Keratinocyte (primary cell): ENCODE measurements around the gene TARS1. TPM values are rescaled to one million over a fixed set of nuclear protein-coding genes. Genes with fewer than 3 reads are reported as not detected.
A peak's percentile ranks its signal among the peaks of the same experiment; 100 is the strongest.

Source experiments
- DNase-seq: peaks from one replicate; pipeline ENCODE4 v3.0.0-alpha.2; 2011; ENCODE audit warnings: low read depth, missing footprints, low spot score
- FAIRE-seq: peaks from 2 replicates; lab custom pipeline; 2011; peaks lifted over from hg19 to GRCh38; lab: Jason Lieb, UNC
- H2AFZ ChIP-seq: 2 replicates; pipeline ENCODE4 v1.6.0; 2012; ENCODE audit warnings: low read length, control low read depth, inconsistent platforms; ENCODE audit not compliant: control insufficient read depth
- H3K27ac ChIP-seq: 2 replicates; pipeline ENCODE4 v1.5.1; 2011; ENCODE audit warnings: low read length; ENCODE audit not compliant: control insufficient read depth, insufficient read depth
- H3K27me3 ChIP-seq: 3 replicates; pipeline ENCODE4 v1.6.0; 2011; ENCODE audit warnings: low read length; ENCODE audit not compliant: control insufficient read depth, insufficient read depth; ENCODE audit errors: extremely low read depth
- H3K36me3 ChIP-seq, 2 experiments: 2 replicates in 1 of 2; 3 replicates in 1 of 2; pipeline ENCODE4 v1.5.1; 2011; ENCODE audit warnings: low read length in 2 of 2, mild to moderate bottlenecking in 1 of 2; ENCODE audit not compliant: control insufficient read depth in 2 of 2, insufficient read depth in 2 of 2; ENCODE audit errors: extremely low read depth in 1 of 2
- H3K4me1 ChIP-seq: 3 replicates; pipeline ENCODE4 v1.5.1; 2011; ENCODE audit warnings: low read length; ENCODE audit not compliant: control insufficient read depth, insufficient read depth; ENCODE audit errors: extremely low read depth
- H3K4me2 ChIP-seq: 3 replicates; pipeline ENCODE4 v1.6.0; 2011; ENCODE audit warnings: low read depth, low read length; ENCODE audit not compliant: control insufficient read depth, insufficient read depth; ENCODE audit errors: extremely low read depth
- H3K4me3 ChIP-seq, 3 experiments: fragments of 200-600 bp in 1 of 3; sonication (generic) in 1 of 3; 2 replicates in 2 of 3; 3 replicates in 1 of 3; pipeline ENCODE4 v1.5.1; 2011 to 2016; ENCODE audit warnings: low read length in 3 of 3, mild to moderate bottlenecking in 3 of 3, control low read depth in 2 of 3, inconsistent platforms in 1 of 3, low read depth in 1 of 3, mixed read lengths in 1 of 3, mixed run types in 1 of 3, moderate library complexity in 1 of 3; ENCODE audit not compliant: control insufficient read depth in 2 of 3, insufficient read depth in 2 of 3; ENCODE audit errors: extremely low read depth in 1 of 3
- H3K79me2 ChIP-seq: 2 replicates; pipeline ENCODE4 v1.6.0; 2012; ENCODE audit warnings: low read length; ENCODE audit not compliant: control insufficient read depth, insufficient read depth
- H3K9ac ChIP-seq: 3 replicates; pipeline ENCODE4 v1.6.0; 2011; ENCODE audit warnings: low read length; ENCODE audit not compliant: control insufficient read depth, insufficient read depth; ENCODE audit errors: extremely low read depth
- H3K9me1 ChIP-seq: 3 replicates; pipeline ENCODE4 v1.6.0; 2011; ENCODE audit warnings: low read length; ENCODE audit not compliant: control insufficient read depth, insufficient read depth; ENCODE audit errors: extremely low read depth
- H3K9me3 ChIP-seq: 2 replicates; pipeline ENCODE4 v1.5.1; 2012; ENCODE audit warnings: low read depth, low read length; ENCODE audit not compliant: control insufficient read depth
- H4K20me1 ChIP-seq: 3 replicates; pipeline ENCODE4 v1.6.0; 2011; ENCODE audit warnings: low read length; ENCODE audit not compliant: control insufficient read depth, insufficient read depth; ENCODE audit errors: extremely low read depth
- CTCF ChIP-seq, 3 experiments: IDR thresholded peaks in 1 of 3; conservative IDR thresholded peaks in 1 of 3; optimal IDR thresholded peaks in 1 of 3; 2 replicates in 2 of 3; 3 replicates in 1 of 3; pipeline versions ENCODE3 to v1.5.1; 2011; ENCODE audit warnings: low read length in 3 of 3, mild to moderate bottlenecking in 3 of 3, moderate library complexity in 2 of 3, control low read depth in 1 of 3, inconsistent platforms in 1 of 3; ENCODE audit not compliant: insufficient read depth in 2 of 3; ENCODE audit errors: extremely low read depth in 1 of 3
- EZH2 ChIP-seq: IDR thresholded peaks from one replicate; pipeline ENCODE4 v1.6.1; 2012; ENCODE audit warnings: inconsistent platforms, mild to moderate bottlenecking, low read length, moderate library complexity
- dilution Hi-C: fragments of 300-500 bp; cut with MboI; formaldehyde crosslinking; loops from one replicate; pipeline ENCODE4 v1.7.0; 2020; ENCODE audit warnings: low sequenced_read_pairs; ENCODE audit not compliant: extremely low pct_ligation_motif_present
- polyA plus RNA-seq, 5 experiments: library from polyadenylated mRNA; depleted of rRNA in 3 of 5; stranded (reverse) in 3 of 5; stranded (forward) in 1 of 5; unstranded in 1 of 5; fragments of >200 nt; gene quantifications; 1 replicate in 1 of 5; 2 replicates in 3 of 5; 3 replicates in 1 of 5; pipeline versions ENCODE4 v1.2.1 to v1.2.3, GENCODE V29; 2011 to 2012; ENCODE audit warnings: missing spikeins in 2 of 5, low read depth in 1 of 5, low replicate concordance in 1 of 5

The TARS1 gene
- polyA plus RNA-seq, 1 donor (not counting 4 experiments of a cell fraction or from before 2014, with no cell fraction given) = 213 TPM

GRCh38 chr5:33441241-33442177, 744 bp downstream of the TARS1 start:
- Histone ChIP-seq H3K4me2 (peak overlapping the region; percentile 85), H3K36me3 (peaks cover 7 to 9% of the 10 kb centered on the region in 2 experiments), H2AFZ (peak overlapping the region; percentile 86), H3K4me3 (peak overlapping the region; percentile 75 to 86 (median 77)), H4K20me1 (peaks cover 4% of the 10 kb centered on the region), H3K9me1 (no peaks in the 10 kb centered on the region), H3K79me2 (peaks cover 70% of the 10 kb centered on the region), H3K4me1 (peaks cover 9% of the 10 kb centered on the region), H3K27me3 (no peaks in the 10 kb centered on the region), H3K9ac (peak overlapping the region; percentile 92), H3K27ac (peak overlapping the region; percentile 73), H3K9me3 (no peaks in the 10 kb centered on the region)
- dilution Hi-C loops = no loop called here
- DNase-seq = no peak
- TF ChIP-seq EZH2 (no peak), CTCF (optimal IDR thresholded peaks at IDR 0.05 in 1 of 3, IDR thresholded peaks at IDR 0.05 in 1 of 3, conservative IDR thresholded peaks at IDR 0.05 in 1 of 3; ENCODE audit: extremely low read depth in 1 of 3, insufficient read depth in 2 of 3, low read length in 3 of 3) (no peak)
- no peak for FAIRE-seq

- Histone ChIP-seq H3K4me2 (no peak overlapping the region), H3K79me2 (peaks cover 83% of the 10 kb centered on the region), H3K9me1 (no peaks in the 10 kb centered on the region), H3K27me3 (no peaks in the 10 kb centered on the region), H3K27ac (no peak overlapping the region), H3K4me1 (peaks cover 3% of the 10 kb centered on the region), H2AFZ (no peak overlapping the region), H4K20me1 (peaks cover 10% of the 10 kb centered on the region), H3K9ac (no peak overlapping the region), H3K36me3 (peaks cover 12% of the 10 kb centered on the region in 2 experiments), H3K4me3 (no peak overlapping the region), H3K9me3 (no peaks in the 10 kb centered on the region)
- no peak for DNase-seq
- TF ChIP-seq CTCF (optimal IDR thresholded peaks at IDR 0.05 in 1 of 3, IDR thresholded peaks at IDR 0.05 in 1 of 3, conservative IDR thresholded peaks at IDR 0.05 in 1 of 3; ENCODE audit: extremely low read depth in 1 of 3, insufficient read depth in 2 of 3, low read length in 3 of 3) = no peak
- dilution Hi-C loops = no loop called here
- FAIRE-seq = no peak
Measured at GRCh38 chr5:33444542-33444941, 3.8 kb downstream of the TARS1 start.
